Ectodermal cell (in vitro differentiated cells): ENCODE measurements around the gene TTC29.

Experiments used
- H3K27ac ChIP-seq: 2 replicates; pipeline ENCODE4 v1.7.0; 2013; ENCODE audit warnings: mild to moderate bottlenecking, low read depth, low read length; ENCODE audit not compliant: insufficient read depth, poor library complexity, severe bottlenecking
- H3K27me3 ChIP-seq: 2 replicates; pipeline ENCODE4 v1.7.0; 2013; ENCODE audit warnings: mild to moderate bottlenecking, low read length; ENCODE audit not compliant: insufficient read depth, control insufficient read depth, poor library complexity, severe bottlenecking
- H3K36me3 ChIP-seq: one replicate; pipeline ENCODE4 v1.7.0; 2013; ENCODE audit warnings: low read length; ENCODE audit not compliant: control insufficient read depth, insufficient read depth
- H3K4me1 ChIP-seq: one replicate; pipeline ENCODE4 v1.7.0; 2013; ENCODE audit warnings: low read length; ENCODE audit not compliant: control insufficient read depth, insufficient read depth
- H3K4me3 ChIP-seq: 2 replicates; pipeline ENCODE4 v1.7.0; 2013; ENCODE audit warnings: low read depth, low read length, control low read depth; ENCODE audit not compliant: insufficient read depth
- H3K9me3 ChIP-seq: 2 replicates; pipeline ENCODE4 v1.7.0; 2013; ENCODE audit warnings: mild to moderate bottlenecking, low read length, moderate library complexity; ENCODE audit not compliant: control insufficient read depth
- WGBS, 2 experiments: methylation state at CpG; one replicate each; pipeline ENCODE4 v1.1.7; 2013; ENCODE audit warnings: missing lambda C conversion rate in 2 of 2; 5-methylcytosine and 5-hydroxymethylcytosine counted together

The TTC29 gene

GRCh38 chr4:146957237-146957636, 11.6 kb upstream of the TTC29 start:
- Histone ChIP-seq H3K4me1 (no peaks in the 10 kb centered on the region), H3K9me3 (no peaks in the 10 kb centered on the region), H3K4me3 (no peak overlapping the region), H3K27ac (no peak overlapping the region), H3K36me3 (no peaks in the 10 kb centered on the region), H3K27me3 (no peaks in the 10 kb centered on the region)
- WGBS, 2 experiments: 76 to 79% methylated on average over 4 of the region's 4 CpGs

GRCh38 chr4:146952896-146953295, 7.2 kb upstream of the TTC29 start:
- H3K36me3 ChIP-seq: no peaks in the 10 kb centered on the region
- H3K4me1 ChIP-seq: no peaks in the 10 kb centered on the region
- H3K9me3 ChIP-seq: no peaks in the 10 kb centered on the region
- H3K27ac ChIP-seq: no peak overlapping the region
- H3K27me3 ChIP-seq: no peaks in the 10 kb centered on the region
- H3K4me3 ChIP-seq: no peak overlapping the region
- 100% methylated on average over 2 of the region's 2 CpGs; no CpG with 5 or more reads in 1 of the 2 experiments for WGBS, 2 experiments

DNA sequence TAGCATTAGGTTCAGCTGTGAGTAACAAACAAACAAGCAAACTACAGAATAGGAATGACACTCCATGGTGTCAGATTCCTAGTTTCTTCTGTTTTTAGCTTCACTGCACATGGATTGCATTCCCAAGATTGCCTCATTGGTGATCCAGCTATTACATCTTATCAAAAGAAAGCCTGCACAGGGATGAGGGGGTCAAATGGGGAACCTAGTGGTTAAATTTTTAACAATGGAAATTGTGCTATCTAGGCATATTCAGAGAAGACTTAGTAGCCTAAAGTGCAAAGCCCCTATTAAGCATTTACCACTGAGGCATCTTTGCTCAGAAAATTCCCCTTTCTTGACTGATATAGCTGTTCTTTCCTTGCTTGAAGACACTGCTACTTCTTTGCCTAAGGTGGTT, 3.9 kb upstream of the TTC29 start:
- no peaks in the 10 kb centered on the region for H3K4me1 ChIP-seq
- H3K9me3 ChIP-seq: no peaks in the 10 kb centered on the region
- H3K27me3 ChIP-seq: no peaks in the 10 kb centered on the region
- no peaks in the 10 kb centered on the region for H3K36me3 ChIP-seq
- H3K4me3 ChIP-seq: no peak overlapping the region
- no peak overlapping the region for H3K27ac ChIP-seq

GRCh38 chr4:146943691-146944375, 1.8 kb downstream of the TTC29 start:
- 39 to 51% methylated on average over 3 of the region's 3 CpGs for WGBS, 2 experiments
- Histone ChIP-seq H3K36me3 (no peaks in the 10 kb centered on the region), H3K27me3 (no peaks in the 10 kb centered on the region), H3K27ac (no peak overlapping the region), H3K4me1 (peaks cover 3% of the 10 kb centered on the region), H3K4me3 (no peak overlapping the region), H3K9me3 (no peaks in the 10 kb centered on the region)

DNA sequence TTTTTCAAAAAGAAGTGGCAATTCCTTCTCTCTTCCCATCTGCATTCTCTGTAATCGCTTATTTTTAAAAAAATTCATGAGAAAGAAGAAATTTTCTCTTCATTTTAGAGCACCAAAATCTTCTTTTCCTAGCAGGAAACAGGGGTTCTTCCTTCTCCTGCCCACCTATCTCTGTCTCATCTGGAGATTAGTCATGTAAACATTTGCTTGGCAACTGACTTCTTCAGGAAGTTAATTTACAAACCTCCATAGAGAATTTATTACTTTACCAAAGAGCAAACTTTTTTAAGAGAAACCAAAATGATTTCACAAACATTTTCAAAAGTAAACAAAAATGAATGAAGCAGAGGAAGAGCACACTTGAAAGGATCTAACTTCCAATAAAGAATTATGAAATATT, 13.5 kb downstream of the TTC29 start:
- H3K36me3 ChIP-seq: no peaks in the 10 kb centered on the region
- no peaks in the 10 kb centered on the region for H3K27me3 ChIP-seq
- 87 to 88% methylated on average over 1 of the region's 1 CpG for WGBS, 2 experiments
- H3K4me3 ChIP-seq: no peak overlapping the region
- H3K9me3 ChIP-seq: no peaks in the 10 kb centered on the region
- no peak overlapping the region for H3K27ac ChIP-seq
- no peaks in the 10 kb centered on the region for H3K4me1 ChIP-seq

GRCh38 chr4:146930673-146931072, 15.0 kb downstream of the TTC29 start:
- H3K36me3 ChIP-seq: no peaks in the 10 kb centered on the region
- no peaks in the 10 kb centered on the region for H3K4me1 ChIP-seq
- no peaks in the 10 kb centered on the region for H3K27me3 ChIP-seq
- H3K9me3 ChIP-seq: no peaks in the 10 kb centered on the region
- H3K4me3 ChIP-seq: no peak overlapping the region
- WGBS, 2 experiments: 88 to 100% methylated on average over 1 to 2 of the region's 2 CpGs
- no peak overlapping the region for H3K27ac ChIP-seq

GRCh38 chr4:146927695-146928094, 18.0 kb downstream of the TTC29 start:
- Histone ChIP-seq H3K9me3 (no peaks in the 10 kb centered on the region), H3K36me3 (no peaks in the 10 kb centered on the region), H3K27me3 (no peaks in the 10 kb centered on the region), H3K4me3 (no peak overlapping the region), H3K27ac (no peak overlapping the region), H3K4me1 (no peaks in the 10 kb centered on the region)
- whole genome bisulfite sequencing, 2 experiments: 89 to 100% methylated on average over 2 of the region's 2 CpGs

DNA sequence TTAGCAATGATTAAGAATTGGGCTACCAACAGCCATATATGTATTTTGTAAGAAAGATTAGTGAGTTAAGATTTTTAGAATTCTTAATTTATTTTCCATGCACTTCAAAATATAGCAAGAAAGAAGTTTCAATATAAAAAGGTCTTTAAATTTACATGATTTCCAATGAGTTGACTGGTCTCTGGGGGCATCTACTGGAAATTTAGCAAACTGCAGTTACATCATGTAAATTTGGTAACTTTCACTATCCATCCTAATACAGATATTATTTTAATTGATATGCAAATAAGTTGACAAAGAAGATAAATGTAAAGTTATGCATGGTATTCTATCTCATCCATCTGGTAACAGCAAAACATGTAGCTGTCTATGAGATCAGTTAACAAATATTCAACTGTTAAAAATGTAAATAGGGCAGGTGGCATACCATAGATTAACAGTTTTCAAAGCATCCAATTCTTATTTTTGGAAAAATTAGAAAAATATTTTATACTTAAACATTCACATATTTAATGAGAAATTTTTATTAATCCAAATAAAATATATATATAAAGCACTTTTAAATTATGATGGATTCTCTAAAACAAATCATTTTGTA, 29.1 kb downstream of the TTC29 start:
- Histone ChIP-seq H3K36me3 (no peaks in the 10 kb centered on the region), H3K4me3 (no peak overlapping the region), H3K9me3 (no peaks in the 10 kb centered on the region), H3K27ac (no peak overlapping the region), H3K4me1 (no peaks in the 10 kb centered on the region), H3K27me3 (no peaks in the 10 kb centered on the region)

GRCh38 chr4:146915132-146915531, 30.5 kb downstream of the TTC29 start:
- Histone ChIP-seq H3K4me3 (no peak overlapping the region), H3K4me1 (no peaks in the 10 kb centered on the region), H3K36me3 (no peaks in the 10 kb centered on the region), H3K27ac (no peak overlapping the region), H3K27me3 (no peaks in the 10 kb centered on the region), H3K9me3 (no peaks in the 10 kb centered on the region)
- no CpG with 5 or more reads among the region's 1 CpG for WGBS, 2 experiments

DNA sequence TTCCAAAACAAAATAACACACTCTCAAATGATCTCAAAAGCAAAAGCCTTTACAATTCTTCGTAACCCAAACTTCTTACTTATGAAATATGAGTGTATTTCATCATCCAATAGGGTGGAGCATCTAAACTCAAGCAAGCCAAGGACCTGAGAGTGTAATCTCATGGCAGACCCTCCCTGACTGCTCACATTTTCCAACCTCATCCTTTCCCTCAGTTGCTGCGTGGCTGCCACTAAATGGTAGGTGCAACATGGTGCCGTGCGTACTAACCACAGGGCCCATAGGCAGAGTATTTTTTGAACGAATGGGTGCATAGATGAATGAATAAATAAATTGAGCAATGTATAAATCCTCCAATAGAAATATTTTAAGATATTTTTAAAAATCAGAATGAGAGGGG, 45.4 kb downstream of the TTC29 start:
- Histone ChIP-seq H3K9me3 (no peaks in the 10 kb centered on the region), H3K4me3 (no peak overlapping the region), H3K27ac (no peak overlapping the region), H3K4me1 (no peaks in the 10 kb centered on the region), H3K36me3 (no peaks in the 10 kb centered on the region), H3K27me3 (no peaks in the 10 kb centered on the region)
- 93 to 98% methylated on average over 2 to 4 of the region's 5 CpGs for WGBS, 2 experiments
